K562 (cell line): Measurements from ENCODE around the gene ATRAID. TPM values are rescaled to one million over a fixed set of nuclear protein-coding genes. Genes with fewer than 3 reads are reported as not detected.

Experiments used
- ATAC-seq: fragments of 200-7000 bp; cut with Tn5 transposase; 3 replicates; pipeline ENCODE4 v1.9.1; 2020; ENCODE audit warnings: moderate library complexity
- BruUV-seq: library from RNA; stranded (reverse); fragments of 400-500 nt; replicated peaks from 2 replicates; lab custom pipeline; 2021; lab: Mats Ljungman, UMichigan
- CTCF ChIA-PET: fragments of 300-600 bp; formaldehyde crosslinking; extraction: SDS; loops from one replicate; lab custom pipeline; 2021; ENCODE audit warnings: low intra/inter-chr PET ratio; lab: Yijun Ruan, JAX
- POLR2A ChIA-PET: fragments of 300-600, 350-650 bp; sonication (Branson Sonifier 250); formaldehyde crosslinking; extraction: SDS; loops from one replicate; lab custom pipeline; 2021; ENCODE audit warnings: antibody characterized with exemption, inconsistent platforms; lab: Yijun Ruan, JAX
- DNase-seq, 4 experiments: peaks; one replicate each; pipeline versions ENCODE4 v3.0.0 to v3.0.0-alpha.2; 2011 to 2018; ENCODE audit warnings: low spot score in 3 of 4, mixed read lengths in 3 of 4; ENCODE audit errors: extremely low read depth in 1 of 4
- FAIRE-seq: peaks from 2 replicates; lab custom pipeline; 2011; peaks lifted over from hg19 to GRCh38; lab: Jason Lieb, UNC
- H2AFZ ChIP-seq: 2 replicates; pipeline ENCODE4 v1.6.0; 2011; ENCODE audit warnings: low read depth, low read length, control low read depth, inconsistent platforms
- H3K27ac ChIP-seq: fragments of 200-600 bp; 3 replicates; pipeline ENCODE4 v1.8.0; 2011; ENCODE audit warnings: low read depth, mild to moderate bottlenecking, control low read depth, inconsistent platforms, low read length, moderate library complexity, mixed read lengths; ENCODE audit errors: extremely low read depth
- H3K27me3 ChIP-seq, 2 experiments: fragments of 300-600 bp in 1 of 2; 2 replicates in 1 of 2; 3 replicates in 1 of 2; pipeline versions ENCODE4 v1.6.0 to v1.8.0; 2011; ENCODE audit warnings: inconsistent platforms in 2 of 2, low read length in 2 of 2, mild to moderate bottlenecking in 1 of 2, mixed read lengths in 1 of 2, moderate library complexity in 1 of 2; ENCODE audit not compliant: control insufficient read depth in 2 of 2, insufficient read depth in 2 of 2
- H3K36me3 ChIP-seq: fragments of 300-600 bp; 3 replicates; pipeline ENCODE4 v1.8.0; 2011; ENCODE audit warnings: mild to moderate bottlenecking, low read length, inconsistent platforms; ENCODE audit not compliant: control insufficient read depth, insufficient read depth
- H3K4me1 ChIP-seq, 2 experiments: fragments of 200-600 bp in 1 of 2; replicated peaks in 1 of 2; 2 replicates in 1 of 2; 3 replicates in 1 of 2; pipeline versions ENCODE4 v1.5.1 to v1.8.0; 2011; ENCODE audit warnings: inconsistent platforms in 2 of 2, low read length in 2 of 2, mild to moderate bottlenecking in 1 of 2, mixed read lengths in 1 of 2, moderate library complexity in 1 of 2; ENCODE audit not compliant: control insufficient read depth in 2 of 2, insufficient read depth in 2 of 2
- H3K4me2 ChIP-seq: 2 replicates; pipeline ENCODE4 v1.6.1; 2011; ENCODE audit warnings: low read length, control low read depth, inconsistent platforms, mixed read lengths; ENCODE audit not compliant: insufficient read depth
- H3K4me3 ChIP-seq: fragments of 200-600 bp; sonication (generic), shearing (Covaris generic); 2 replicates; pipeline ENCODE4 v1.5.1; 2016; ENCODE audit warnings: control low read depth, inconsistent platforms
- H3K79me2 ChIP-seq: fragments of 200-600 bp; 3 replicates; pipeline ENCODE4 v1.8.0; 2011; ENCODE audit warnings: low read length, inconsistent platforms; ENCODE audit not compliant: control insufficient read depth, insufficient read depth
- H3K9ac ChIP-seq, 2 experiments: 2 replicates each; pipeline versions ENCODE4 v1.6.0 to v1.6.1; 2011; ENCODE audit warnings: low read depth in 2 of 2, low read length in 2 of 2, control low read depth in 1 of 2, inconsistent platforms in 1 of 2, mild to moderate bottlenecking in 1 of 2, mixed read lengths in 1 of 2; ENCODE audit not compliant: insufficient read depth in 1 of 2
- H3K9me1 ChIP-seq: one replicate; pipeline ENCODE4 v1.6.0; 2011; ENCODE audit warnings: inconsistent platforms, mild to moderate bottlenecking, low read length, moderate library complexity; ENCODE audit not compliant: control insufficient read depth, insufficient read depth
- H3K9me3 ChIP-seq: replicated peaks from 2 replicates; pipeline ENCODE4 v1.5.1; 2011; ENCODE audit warnings: low read depth, low read length, inconsistent platforms; ENCODE audit not compliant: control insufficient read depth, insufficient read depth
- H4K20me1 ChIP-seq: replicated peaks from 2 replicates; pipeline ENCODE4 v1.6.1; 2011; ENCODE audit warnings: low read length, inconsistent platforms, mixed read lengths; ENCODE audit not compliant: control insufficient read depth, insufficient read depth
- CBX3 ChIP-seq, 2 experiments: IDR thresholded peaks; 1 replicate in 1 of 2; 2 replicates in 1 of 2; pipeline ENCODE4 v1.6.1; 2012; ENCODE audit warnings: inconsistent platforms in 2 of 2, low read length in 2 of 2, borderline replicate concordance in 1 of 2, control low read depth in 1 of 2
- ESRRB ChIP-seq: fragments of 250-450 bp; sonication (Bioruptor Pico); IDR thresholded peaks from 2 replicates; pipeline ENCODE4 v1.5.0; 2020; ENCODE audit warnings: mild to moderate bottlenecking, moderate library complexity, borderline replicate concordance
- FOXJ2 ChIP-seq: fragments of 200-800 bp; sonication (Bioruptor generic); IDR thresholded peaks from 2 replicates; pipeline ENCODE4 v1.6.1; 2016; ENCODE audit warnings: missing genetic modification characterization, missing compliant biosample characterization
- HCFC1 ChIP-seq: IDR thresholded peaks from 2 replicates; pipeline ENCODE4 v1.6.1; 2012; ENCODE audit warnings: low read depth, low read length, improper control_type of control experiment
- HIVEP1 ChIP-seq: fragments of 250-450 bp; sonication (Bioruptor Pico); IDR thresholded peaks from 2 replicates; pipeline ENCODE4 v1.4.0; 2020; ENCODE audit warnings: mild to moderate bottlenecking
- HNRNPL ChIP-seq: fragments of 200-400 bp; formaldehyde crosslinking; IDR thresholded peaks from 2 replicates; pipeline ENCODE4 v1.6.1; 2017; ENCODE audit warnings: low read depth, mild to moderate bottlenecking, low read length
- HNRNPLL ChIP-seq: fragments of 200-400 bp; formaldehyde crosslinking; IDR thresholded peaks from 2 replicates; pipeline ENCODE4 v1.6.1; 2017; ENCODE audit warnings: low read length, low read depth, mild to moderate bottlenecking; ENCODE audit not compliant: poor library complexity, severe bottlenecking
- IRF1 ChIP-seq: sonication (generic); formaldehyde crosslinking; IDR thresholded peaks from 2 replicates; pipeline ENCODE4 v1.8.0; 2022; ENCODE audit warnings: missing genetic modification reagents, mild to moderate bottlenecking, borderline replicate concordance
- L3MBTL2 ChIP-seq: fragments of 450-650 bp; IDR thresholded peaks from 2 replicates; pipeline ENCODE4 v1.6.1; 2016; ENCODE audit warnings: mild to moderate bottlenecking, moderate library complexity
- MXD1 ChIP-seq: fragments of 250-450 bp; sonication (Bioruptor Pico); IDR thresholded peaks from 2 replicates; pipeline ENCODE4 v1.8.0; 2021; ENCODE audit warnings: borderline replicate concordance, mild to moderate bottlenecking, moderate library complexity; ENCODE audit not compliant: poor library complexity, severe bottlenecking
- OTX1 ChIP-seq: fragments of 450-650 bp; formaldehyde crosslinking; IDR thresholded peaks from 2 replicates; pipeline ENCODE4 v1.4.0; 2022; ENCODE audit warnings: mild to moderate bottlenecking
- PHB2 ChIP-seq: fragments of 450-650 bp; IDR thresholded peaks from 2 replicates; pipeline ENCODE4 v1.6.1; 2017; ENCODE audit warnings: low read depth
- PURB ChIP-seq: sonication (generic); formaldehyde crosslinking; IDR thresholded peaks from 2 replicates; pipeline ENCODE4 v1.9.0; 2021; ENCODE audit warnings: low read depth, mild to moderate bottlenecking, missing genetic modification reagents
- THRAP3 ChIP-seq: fragments of 450-650 bp; IDR thresholded peaks from 2 replicates; pipeline ENCODE4 v1.6.1; 2016; ENCODE audit warnings: mild to moderate bottlenecking, inconsistent platforms, borderline replicate concordance
- XRCC3 ChIP-seq: fragments of 450-650 bp; IDR thresholded peaks from 2 replicates; pipeline ENCODE4 v1.6.1; 2017; ENCODE audit warnings: mild to moderate bottlenecking, moderate library complexity
- ZNF518B ChIP-seq: fragments of 250-450 bp; sonication (Bioruptor Pico); IDR thresholded peaks from 2 replicates; pipeline ENCODE4 v1.5.0; 2021; ENCODE audit warnings: mild to moderate bottlenecking, moderate library complexity
- ZNF764 ChIP-seq: fragments of 250-450 bp; sonication (Bioruptor Pico); IDR thresholded peaks from 2 replicates; pipeline ENCODE4 v1.4.0; 2020; ENCODE audit warnings: low read depth, mild to moderate bottlenecking, moderate library complexity
- WGBS: fragments of 100-300 bp; shearing (Covaris generic); methylation state at CpG from one replicate; pipeline ENCODE4 v1.1.6; 2016; ENCODE audit warnings: low coverage, mixed read lengths; ENCODE audit not compliant: insufficient coverage; ENCODE audit errors: missing lambda C conversion rate; 5-methylcytosine and 5-hydroxymethylcytosine counted together
- in situ Hi-C: fragments of 300-500 bp; cut with MboI; formaldehyde crosslinking; loops from 4 replicates; pipeline ENCODE4 v1.15.0; 2018; ENCODE audit warnings: inconsistent platforms, mixed read lengths
- intact Hi-C: fragments of 100-400 bp; cut with micrococcal nuclease; formaldehyde crosslinking; loops from 2 replicates; pipeline ENCODE4 v1.14.2; 2022
- polyA plus RNA-seq, 8 experiments: library from polyadenylated mRNA; depleted of rRNA in 4 of 8; stranded (reverse) in 5 of 8; unstranded in 3 of 8; fragments of >200 nt; fragmentation: Nextera tagmentation in 2 of 8; fragmentation: Illumina TruSeq in 1 of 8; extraction: Ambion mirVana in 2 of 8; extraction: Trizol in 1 of 8; gene quantifications; 2 replicates each; pipeline versions ENCODE4 v1.2.1 to v1.2.3, GENCODE V29; 2011 to 2014; ENCODE audit warnings: inconsistent platforms in 1 of 8, missing spikeins in 1 of 8
- total RNA-seq, 7 experiments: library from RNA; depleted of rRNA in 6 of 7; stranded (reverse); fragments of >200 nt in 6 of 7; fragmentation: Illumina TruSeq in 2 of 7; extraction: Trizol in 2 of 7; gene quantifications; 2 replicates each; pipeline versions ENCODE4 v1.2.1 to v1.2.3, GENCODE V29; 2011 to 2021; ENCODE audit warnings: low replicate concordance in 1 of 7

ATRAID gene
- total and polyA plus RNA-seq, 9 of the 15 experiments (the other 6 are each of a cell fraction or from before 2014, with no cell fraction given) = 70.2 to 187 (median 108) TPM

- Histone ChIP-seq H3K4me3 (no peak overlapping the region), H3K9me1 (no peaks in the 10 kb centered on the region), H3K9ac (no peak overlapping the region), H3K9me3 (no peaks in the 10 kb centered on the region), H3K36me3 (no peaks in the 10 kb centered on the region), H3K4me1 (peaks cover 0 to 9% of the 10 kb centered on the region in 2 experiments; a peak in 3 of 5 replicates), H3K4me2 (no peak overlapping the region), H4K20me1 (no peaks in the 10 kb centered on the region), H3K79me2 (no peaks in the 10 kb centered on the region), H3K27me3 (no peaks in the 10 kb centered on the region), H2AFZ (no peak overlapping the region), H3K27ac (no peak overlapping the region)
- FAIRE-seq (no peak), DNase-seq (no peak), ATAC-seq (no peak)
- CTCF ChIA-PET = no interaction called here
- 44% methylated on average over 8 of the region's 8 CpGs for WGBS
- intact Hi-C loops = loop anchor here (2.0 to 10.0 kb wide), 4 partner anchors 19 to 345 kb away; partner anchors contain the start of gene DPYSL5
- POLR2A ChIA-PET = interaction anchor here (0.7 kb wide), 1 partner anchor 431 kb away, joined by 3 read pairs; no protein-coding TSS in a partner anchor
- in situ Hi-C loops = loop anchor here (5.0 kb wide), 1 partner anchor 93 kb away; no protein-coding TSS in a partner anchor
- BruUV-seq = no TSS peak
- TF ChIP-seq PHB2 (no peak), THRAP3 (no peak), FOXJ2 (tag) (no peak), PURB (CRISPR knock-in tag) (no peak), IRF1 (CRISPR knock-in tag) (no peak), HNRNPLL (no peak), ZNF764 (no peak), HCFC1 (no peak), XRCC3 (no peak), HNRNPL (no peak), OTX1 (CRISPR knock-in tag) (no peak), CBX3 (IDR thresholded peaks at IDR 0.05; ENCODE audit: borderline replicate concordance in 1 of 2, low read length in 2 of 2) (no peak), HIVEP1 (CRISPR knock-in tag) (no peak), ESRRB (CRISPR knock-in tag) (no peak), ZNF518B (CRISPR knock-in tag) (no peak), MXD1 (CRISPR knock-in tag) (no peak), L3MBTL2 (no peak)
These were observed 21.9 kb upstream of the ATRAID start for GRCh38 chr2:27189989-27190388.
